ENCODE data around the gene SDK2.

The SDK2 gene

DNA sequence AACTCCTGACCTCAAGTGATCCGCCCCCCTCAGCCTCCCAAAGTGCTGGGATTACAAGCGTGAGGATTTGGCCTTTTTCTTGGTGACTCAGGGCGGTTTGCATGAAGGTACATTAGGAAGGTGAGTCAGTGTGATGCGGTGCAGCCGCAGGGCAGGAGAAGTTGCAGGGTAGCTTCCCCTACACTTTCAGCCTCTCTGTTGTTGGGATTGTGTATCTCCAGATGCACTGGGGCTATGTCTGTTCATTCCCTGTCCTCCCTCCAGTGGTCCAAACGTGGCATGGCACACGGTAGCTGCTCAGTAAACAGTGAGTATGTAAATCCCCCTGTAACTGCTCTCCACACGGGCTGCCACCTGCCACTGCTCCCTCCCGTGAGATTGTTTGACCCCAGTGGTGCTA lies 223.3 kb downstream of the SDK2 start:
- DNase-seq (ENCODE audit: low spot score) = no peak

DNA sequence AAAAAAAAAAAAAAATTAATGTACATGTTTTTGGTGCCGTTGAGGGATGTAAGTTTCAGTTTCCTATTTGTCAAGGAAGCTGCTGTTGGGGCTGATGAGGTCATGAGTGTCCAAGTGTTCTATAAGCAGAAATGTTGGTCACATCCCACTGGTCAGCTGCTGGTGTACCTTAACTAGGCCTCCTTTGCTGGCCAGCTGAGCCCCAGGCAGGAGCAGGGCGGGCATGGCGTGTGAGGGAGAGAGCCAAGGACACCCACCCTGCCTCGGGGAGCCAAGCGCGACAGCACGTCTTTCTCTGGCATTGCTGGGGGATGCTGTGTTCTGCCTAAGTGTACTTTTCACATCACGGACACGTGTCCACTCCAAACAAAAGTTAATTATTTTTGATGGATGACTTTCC lies 224.4 kb downstream of the SDK2 start:
- DNase-seq (ENCODE audit: low spot score) = no peak

DNA sequence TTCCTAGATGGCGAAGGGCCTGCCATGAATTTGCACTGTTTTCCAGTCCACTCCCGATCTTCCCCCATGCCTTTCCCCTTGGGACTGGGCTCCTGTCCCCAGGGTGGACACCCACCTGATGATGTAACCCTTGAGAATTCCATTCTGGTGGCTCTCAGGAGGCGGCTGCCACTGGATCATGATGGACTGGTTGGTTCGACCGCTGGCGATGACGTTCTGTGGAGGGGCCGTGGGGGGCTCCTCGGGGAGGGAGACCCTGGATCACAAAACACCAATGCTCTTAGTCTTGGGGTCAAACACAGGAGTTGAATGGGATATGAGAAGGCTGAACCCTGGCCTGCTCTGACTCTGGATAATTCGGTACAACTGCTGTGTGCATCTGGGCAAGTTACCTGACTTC lies 225.2 kb downstream of the SDK2 start:
- no peak for DNase-seq (ENCODE audit: low spot score)

- DNase-seq (ENCODE audit: low spot score) = no peak
These were observed 228.5 kb downstream of the SDK2 start for GRCh38 chr17:73415782-73416181.

DNA sequence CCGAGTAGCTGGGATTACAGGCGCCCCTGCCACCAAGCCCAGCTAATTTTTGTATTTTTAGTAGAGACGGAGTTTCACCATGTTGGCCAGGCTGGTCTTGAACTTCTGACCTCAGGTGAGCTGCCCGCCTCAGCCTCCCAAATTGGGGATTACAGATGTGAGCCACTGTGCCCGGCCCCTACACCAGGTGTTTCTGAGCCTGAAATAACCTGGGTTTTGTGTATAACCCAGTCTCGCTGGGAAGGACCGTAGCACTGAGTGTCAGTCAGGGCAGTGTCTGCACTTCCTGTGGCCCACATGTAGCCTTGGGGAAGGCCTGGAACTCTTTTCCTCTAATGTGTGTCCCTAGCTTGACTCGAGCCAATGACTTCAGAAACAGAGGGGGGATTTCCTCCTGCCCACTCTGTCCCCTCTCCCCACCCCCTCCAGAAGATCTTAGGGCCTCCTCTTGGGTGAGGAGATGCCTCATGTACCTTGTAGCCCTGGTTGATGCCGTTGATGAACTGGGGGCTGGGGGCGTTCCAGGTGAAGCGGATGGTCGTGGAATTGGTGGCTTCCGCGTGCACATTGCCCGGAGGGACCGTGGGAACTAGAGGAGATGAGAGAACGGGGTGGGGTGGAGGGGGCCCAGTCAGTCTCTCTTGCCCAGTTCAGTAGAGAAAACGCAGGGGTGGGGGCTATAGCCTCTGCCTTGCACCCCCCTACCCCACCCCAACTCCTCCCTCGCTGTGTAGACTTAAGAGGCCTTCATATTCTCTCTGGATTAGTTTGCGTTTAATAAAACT lies 229.9 kb downstream of the SDK2 start:
- no peak for DNase-seq (ENCODE audit: low spot score)

- no peak for DNase-seq (ENCODE audit: low spot score)
These were observed 231.3 kb downstream of the SDK2 start for GRCh38 chr17:73412914-73413313.

- DNase-seq (ENCODE audit: low spot score) = no peak
These were observed 232.9 kb downstream of the SDK2 start for GRCh38 chr17:73411313-73411747.

- no peak for DNase-seq (ENCODE audit: low spot score)
These were observed 233.5 kb downstream of the SDK2 start for GRCh38 chr17:73410586-73411312.

GRCh38 chr17:73404246-73404645 lies 240.0 kb downstream of the SDK2 start:
- no peak for DNase-seq (ENCODE audit: low spot score)

DNA sequence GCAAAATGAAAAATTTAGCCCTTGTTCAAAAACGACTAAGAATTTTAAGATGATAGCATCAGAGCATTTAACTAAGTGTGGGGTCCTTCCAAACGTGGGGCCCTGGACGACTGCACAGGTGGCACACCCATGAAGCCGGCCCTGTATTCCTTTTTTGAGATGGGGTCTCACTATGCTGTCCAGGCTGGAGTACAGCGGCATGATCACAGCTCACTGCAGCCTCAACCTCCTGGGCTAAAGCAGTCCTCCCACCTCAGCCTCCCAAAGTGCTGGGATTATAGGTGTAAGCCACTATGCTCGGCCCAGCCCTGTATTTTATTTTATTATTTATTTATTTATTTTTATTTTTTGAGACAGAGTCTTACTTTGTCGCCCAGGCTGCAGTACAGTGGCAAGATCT lies 241.8 kb downstream of the SDK2 start:
- DNase-seq (ENCODE audit: low spot score) = no peak

GRCh38 chr17:73401911-73402310 lies 242.3 kb downstream of the SDK2 start:
- no peak for DNase-seq (ENCODE audit: low spot score)

DNA sequence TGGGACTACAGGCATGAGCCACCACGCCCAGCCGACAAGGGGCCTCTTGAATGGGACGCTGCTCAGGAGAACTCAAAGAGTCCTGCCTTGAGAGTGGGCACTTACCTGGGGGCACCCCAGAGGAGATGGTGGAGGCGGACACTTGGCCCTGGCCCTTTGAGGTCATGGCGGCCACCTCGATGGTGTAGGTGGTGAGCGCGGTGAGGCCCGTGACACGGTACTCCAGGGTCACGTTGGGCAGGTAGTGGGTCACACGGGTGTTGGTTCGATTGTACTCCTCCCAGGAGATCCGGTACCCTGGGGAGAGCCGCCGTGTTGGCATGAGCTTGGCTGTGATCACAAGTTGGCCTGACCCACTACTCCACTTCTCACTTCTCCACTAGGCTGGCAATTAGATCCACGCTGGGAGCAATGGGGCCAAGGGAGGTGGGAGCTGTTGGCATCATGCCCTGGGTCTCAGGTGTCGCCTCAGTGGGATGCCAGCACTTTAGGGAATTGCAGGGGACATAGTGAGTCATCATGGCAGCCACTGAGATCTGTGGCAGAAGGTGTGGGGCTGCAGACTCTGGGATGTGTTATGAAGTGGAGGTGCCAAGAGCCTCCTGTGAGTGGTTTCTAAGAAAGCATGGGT lies 243.2 kb downstream of the SDK2 start:
- DNase-seq (ENCODE audit: low spot score) = no peak

- no peak for DNase-seq (ENCODE audit: low spot score)
These were observed 245.2 kb downstream of the SDK2 start for GRCh38 chr17:73399056-73399455.

- DNase-seq (ENCODE audit: low spot score) = no peak
These were observed 246.2 kb downstream of the SDK2 start for GRCh38 chr17:73397856-73398540.

GRCh38 chr17:73397278-73397826 lies 246.9 kb downstream of the SDK2 start:
- DNase-seq (ENCODE audit: low spot score) = no peak

- DNase-seq (ENCODE audit: low spot score) = no peak
These were observed 247.6 kb downstream of the SDK2 start for GRCh38 chr17:73396431-73397277.

DNA sequence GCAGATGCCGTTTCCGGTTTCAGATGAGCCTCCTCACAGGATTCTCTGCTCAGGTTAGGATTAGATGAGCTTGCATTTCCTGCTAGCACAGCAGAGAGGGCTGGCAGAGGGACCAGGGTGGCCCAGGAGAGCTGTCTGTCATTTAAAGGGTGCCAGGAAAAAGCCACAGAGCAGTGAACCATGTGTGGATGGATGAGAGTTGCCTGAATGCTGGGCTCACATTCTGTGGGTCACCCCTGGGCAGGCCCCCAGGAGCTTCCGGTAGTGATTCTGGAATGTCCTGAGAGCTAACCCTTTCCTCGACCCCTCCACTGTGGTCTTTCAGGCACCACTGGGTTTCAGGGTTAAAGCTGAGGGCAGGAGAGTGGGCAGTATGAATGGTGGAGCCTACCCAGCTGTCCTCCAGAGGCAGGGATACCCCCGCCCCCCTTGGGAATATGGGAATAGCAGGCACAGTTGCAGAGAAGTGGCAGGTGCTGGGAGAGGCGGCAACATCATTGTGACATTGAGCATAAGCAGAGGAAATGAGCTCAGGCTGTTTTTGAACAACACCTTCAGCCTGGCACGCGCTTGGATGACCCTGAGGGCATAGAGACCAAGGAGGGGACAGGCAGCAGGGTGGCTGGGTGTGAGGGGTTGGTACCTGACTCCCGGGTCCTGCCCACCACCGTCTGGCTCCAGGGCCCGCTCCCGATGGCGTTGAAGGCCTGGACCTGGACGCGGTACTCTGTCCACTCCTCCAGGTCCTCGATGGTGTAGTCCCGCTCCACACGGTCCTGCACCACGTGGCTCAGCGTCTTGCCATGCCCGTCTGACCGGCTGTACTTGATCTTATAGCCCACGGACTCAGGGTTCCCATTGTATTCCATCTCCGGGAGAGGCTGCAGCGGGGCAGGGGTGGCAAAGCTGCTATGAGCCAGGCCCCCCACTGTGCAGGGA lies 249.5 kb downstream of the SDK2 start:
- DNase-seq (ENCODE audit: low spot score) = no peak

GRCh38 chr17:73393962-73394361 lies 250.3 kb downstream of the SDK2 start:
- DNase-seq (ENCODE audit: low spot score) = no peak

DNA sequence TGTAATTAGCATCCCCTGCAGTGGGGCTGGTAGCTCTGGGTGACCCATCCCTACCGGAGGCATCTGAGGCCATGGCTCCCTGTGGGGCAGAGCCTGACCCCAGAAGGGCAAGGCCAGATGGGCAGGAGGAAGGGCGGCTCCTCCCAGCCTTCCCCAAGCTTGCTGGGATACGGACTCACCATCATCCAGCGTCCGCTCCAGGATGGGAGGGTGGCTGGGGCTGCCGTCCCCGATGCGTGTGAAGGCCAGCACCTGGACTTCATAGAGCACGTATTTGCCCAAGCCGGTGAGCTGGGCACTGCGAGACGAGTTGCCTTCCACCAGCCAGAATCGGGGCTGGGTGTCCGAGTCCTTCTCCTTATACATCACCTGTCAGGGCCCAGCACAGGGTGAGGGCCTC lies 250.9 kb downstream of the SDK2 start:
- DNase-seq (ENCODE audit: low spot score) = no peak
